Measurements from ENCODE around the gene C1orf105. TPM values are rescaled to one million over a fixed set of nuclear protein-coding genes. Genes with fewer than 3 reads are reported as not detected.
A peak's percentile ranks its signal among the peaks of the same experiment; 100 is the strongest.

Gene C1orf105
- total RNA-seq, 4 donors from 2014 or later = not detected

- Histone ChIP-seq H3K4me3 (peak overlapping the region; percentile 66 to 99 (median 80)), H3K27me3 (no peaks in the 10 kb centered on the region), H3K4me1 (peaks cover 5 to 45% (median 16%) of the 10 kb centered on the region in 3 donors), H3K36me3 (peaks cover 0 to 11% (median 0%) of the 10 kb centered on the region in 3 donors), H3K27ac (peak overlapping the region in 3 of 4 donors; percentile 84 to 93 (median 86)), H3K9me3 (no peaks in the 10 kb centered on the region)
- TF ChIP-seq POLR2A (IDR thresholded peaks at IDR 0.05) = no peak
- TF ChIP-seq CTCF (IDR thresholded peaks at IDR 0.05) = no peak
- DNase-seq = no peak
- 65 to 68% methylated on average over 3 of the region's 3 CpGs for WGBS, 2 donors
- intact Hi-C loops (cut with DNase I) = no loop called here
Observed at GRCh38 chr1:172442843-172443565, 22.5 kb downstream of the C1orf105 start.

GRCh38 chr1:172443666-172444453 lies 23.4 kb downstream of the C1orf105 start, which contains the start of gene PIGC:
Gene PIGC, minus strand, starts transcription at chr1:172444069. Its CDS starts 1,447 bp downstream, at chr1:172442622.
- Histone ChIP-seq H3K4me1 (peaks cover 5 to 51% (median 18%) of the 10 kb centered on the region in 3 donors), H3K36me3 (peaks cover 0 to 11% (median 0%) of the 10 kb centered on the region in 3 donors), H3K4me3 (peak within 1 kb of the TSS; percentile 66 to 99 (median 80)), H3K27ac (peak within 1 kb of the TSS; percentile 84 to 93 (median 86)), H3K27me3 (no peaks in the 10 kb centered on the region), H3K9me3 (no peaks in the 10 kb centered on the region)
- DNase-seq = peak; percentile 29
- WGBS, 2 donors = 17% methylated on average over 5 to 14 of the region's 43 CpGs
- intact Hi-C loops (cut with DNase I) = no loop called here
- TF ChIP-seq POLR2A (IDR thresholded peaks at IDR 0.05) (no peak), CTCF (IDR thresholded peaks at IDR 0.05) (peak; percentile 75 to 91 (median 82))

- no peak overlapping the region for H3K27ac ChIP-seq
- TF ChIP-seq CTCF (IDR thresholded peaks at IDR 0.05) (no peak), POLR2A (IDR thresholded peaks at IDR 0.05) (no peak)
- WGBS, 2 donors = 82 to 88% methylated on average over 1 to 2 of the region's 3 CpGs
- H3K27me3 ChIP-seq = no peaks in the 10 kb centered on the region
- H3K4me3 ChIP-seq = no peak overlapping the region
- DNase-seq = no peak
- H3K4me1 ChIP-seq = peaks cover 15 to 67% (median 23%) of the 10 kb centered on the region in 3 donors
- H3K36me3 ChIP-seq = no peaks in the 10 kb centered on the region
- intact Hi-C loops (cut with DNase I) = no loop called here
- no peaks in the 10 kb centered on the region for H3K9me3 ChIP-seq
Observed at GRCh38 chr1:172446547-172446946, 26.1 kb downstream of the C1orf105 start.

- intact Hi-C loops (cut with DNase I) = no loop called here
- no peak for DNase-seq
- Histone ChIP-seq H3K4me1 (peaks cover 15 to 56% (median 15%) of the 10 kb centered on the region in 3 donors), H3K27ac (no peak overlapping the region), H3K4me3 (no peak overlapping the region), H3K27me3 (no peaks in the 10 kb centered on the region), H3K36me3 (no peaks in the 10 kb centered on the region), H3K9me3 (no peaks in the 10 kb centered on the region)
- WGBS, 2 donors = 44 to 48% methylated on average over 2 of the region's 2 CpGs
- no peak for TF ChIP-seq POLR2A (IDR thresholded peaks at IDR 0.05)
- TF ChIP-seq CTCF (IDR thresholded peaks at IDR 0.05) = no peak
Observed at GRCh38 chr1:172447641-172448040, 27.2 kb downstream of the C1orf105 start.

Measured in esophagus squamous epithelium (tissue), 5 donors.